Upper lobe of left lung (tissue), 6 donors: ENCODE measurements around the gene TMEM59. TPM values are rescaled to one million over a fixed set of nuclear protein-coding genes. Genes with fewer than 3 reads are reported as not detected.

Source experiments
- ATAC-seq, 2 donors: fragments of 200-7000 bp; cut with Tn5 transposase; one replicate each; pipeline ENCODE4 v1.9.1; 2022; ENCODE audit warnings: mild to moderate bottlenecking in 2 of 2, moderate library complexity in 2 of 2; ENCODE audit not compliant: low FRiP score in 2 of 2
- DNase-seq, 2 donors: peaks; one replicate each; pipeline ENCODE4 v3.0.0-alpha.2; 2019 to 2020
- H3K27ac ChIP-seq, 4 donors: fragments of 200-600 bp; sonication (generic); one replicate each; pipeline ENCODE4 v1.5.1; 2016 to 2019
- H3K27me3 ChIP-seq, 4 donors: fragments of 200-600 bp; sonication (generic); one replicate each; pipeline ENCODE4 v1.5.1; 2017 to 2019
- H3K36me3 ChIP-seq, 4 donors: fragments of 200-600 bp; sonication (generic); one replicate each; pipeline ENCODE4 v1.5.1; 2016 to 2019
- H3K4me1 ChIP-seq, 4 donors: fragments of 200-600 bp; sonication (generic); one replicate each; pipeline ENCODE4 v1.5.1; 2018 to 2019
- H3K4me3 ChIP-seq, 4 donors: fragments of 200-600 bp; sonication (generic); one replicate each; pipeline ENCODE4 v1.5.1; 2017 to 2019; ENCODE audit warnings: mild to moderate bottlenecking in 2 of 4, moderate library complexity in 1 of 4
- H3K9me3 ChIP-seq, 4 donors: fragments of 200-600 bp; sonication (generic); one replicate each; pipeline ENCODE4 v1.5.1; 2018 to 2019
- EP300 ChIP-seq, 4 donors: sonication (generic); formaldehyde crosslinking; IDR thresholded peaks; one replicate each; pipeline ENCODE4 v1.5.1; 2017; ENCODE audit warnings: antibody characterized with exemption in 4 of 4, control low read depth in 2 of 4
- POLR2A ChIP-seq, 4 donors: fragments of 450-650 bp; IDR thresholded peaks; one replicate each; pipeline ENCODE4 v1.5.1; 2016 to 2017; ENCODE audit warnings: antibody characterized with exemption in 4 of 4, mild to moderate bottlenecking in 2 of 4
- POLR2AphosphoS5 ChIP-seq, 2 donors: sonication (generic); formaldehyde crosslinking; IDR thresholded peaks; one replicate each; pipeline ENCODE4 v1.5.1; 2017; ENCODE audit warnings: antibody characterized with exemption in 2 of 2
- WGBS, 2 donors: methylation state at CpG; one replicate each; pipeline ENCODE4 v1.1.5; 2017 to 2018; 5-methylcytosine and 5-hydroxymethylcytosine counted together
- total RNA-seq, 6 donors: library from RNA; depleted of rRNA in 4 of 6; stranded (reverse); fragments of >200 nt in 4 of 6; gene quantifications; one replicate each; pipeline versions ENCODE4 v1.1.0 to v1.2.1, GENCODE V29; 2016 to 2021
- TF ChIP-seq, protein P1 (sequence below), 6 experiments: fragments of 450-650 bp in 4 of 6; fragments of 200-600 bp in 2 of 6; sonication (generic) in 2 of 6; IDR thresholded peaks; one replicate each; pipeline ENCODE4 v1.5.1; 2016 to 2019; ENCODE audit warnings: antibody characterized with exemption in 6 of 6
- donor health status: DM: no; HTN: no; CAD: no; lungs with moderate emphysema.
- donor health status: DM: no; HTN: yes; CAD: no; lungs with severe emphysema.

The TMEM59 gene
- total RNA-seq, 6 donors from 2014 or later, result 66.0 to 432 (median 263) TPM

DNA sequence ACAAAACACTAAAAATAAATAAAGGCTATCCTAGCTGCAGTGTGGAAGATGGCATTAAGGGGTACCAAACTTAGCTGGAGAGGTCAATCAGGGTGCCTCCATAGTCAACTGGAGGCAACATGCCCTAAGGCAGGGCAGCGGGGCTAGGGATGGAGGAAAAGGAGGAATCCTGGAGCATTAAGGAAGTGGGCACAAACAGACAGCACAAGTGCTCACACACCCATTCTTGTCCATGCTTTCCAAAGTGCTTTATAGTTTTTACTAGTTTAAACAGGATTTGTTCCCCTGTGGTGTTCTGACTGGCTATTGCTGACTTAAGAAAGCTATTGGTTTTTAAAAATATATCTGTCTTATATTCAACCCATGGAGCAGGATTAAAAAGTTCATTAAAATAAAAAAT is 33.8 kb upstream of the TMEM59 start:
- TF ChIP-seq, protein P1, sequence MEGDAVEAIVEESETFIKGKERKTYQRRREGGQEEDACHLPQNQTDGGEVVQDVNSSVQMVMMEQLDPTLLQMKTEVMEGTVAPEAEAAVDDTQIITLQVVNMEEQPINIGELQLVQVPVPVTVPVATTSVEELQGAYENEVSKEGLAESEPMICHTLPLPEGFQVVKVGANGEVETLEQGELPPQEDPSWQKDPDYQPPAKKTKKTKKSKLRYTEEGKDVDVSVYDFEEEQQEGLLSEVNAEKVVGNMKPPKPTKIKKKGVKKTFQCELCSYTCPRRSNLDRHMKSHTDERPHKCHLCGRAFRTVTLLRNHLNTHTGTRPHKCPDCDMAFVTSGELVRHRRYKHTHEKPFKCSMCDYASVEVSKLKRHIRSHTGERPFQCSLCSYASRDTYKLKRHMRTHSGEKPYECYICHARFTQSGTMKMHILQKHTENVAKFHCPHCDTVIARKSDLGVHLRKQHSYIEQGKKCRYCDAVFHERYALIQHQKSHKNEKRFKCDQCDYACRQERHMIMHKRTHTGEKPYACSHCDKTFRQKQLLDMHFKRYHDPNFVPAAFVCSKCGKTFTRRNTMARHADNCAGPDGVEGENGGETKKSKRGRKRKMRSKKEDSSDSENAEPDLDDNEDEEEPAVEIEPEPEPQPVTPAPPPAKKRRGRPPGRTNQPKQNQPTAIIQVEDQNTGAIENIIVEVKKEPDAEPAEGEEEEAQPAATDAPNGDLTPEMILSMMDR (IDR thresholded peaks at IDR 0.05), result no peak
- no peak for TF ChIP-seq EP300 (IDR thresholded peaks at IDR 0.05)
- Histone ChIP-seq H3K36me3 (no peaks in the 10 kb centered on the region), H3K27me3 (no peaks in the 10 kb centered on the region), H3K9me3 (no peaks in the 10 kb centered on the region), H3K4me3 (no peak overlapping the region), H3K4me1 (peaks cover 0 to under 1% (median 0%) of the 10 kb centered on the region in 4 donors), H3K27ac (no peak overlapping the region)
- ATAC-seq, result no peak
- DNase-seq, result no peak
- 94 to 100% methylated on average over 1 of the region's 1 CpG for WGBS, 2 donors

DNA sequence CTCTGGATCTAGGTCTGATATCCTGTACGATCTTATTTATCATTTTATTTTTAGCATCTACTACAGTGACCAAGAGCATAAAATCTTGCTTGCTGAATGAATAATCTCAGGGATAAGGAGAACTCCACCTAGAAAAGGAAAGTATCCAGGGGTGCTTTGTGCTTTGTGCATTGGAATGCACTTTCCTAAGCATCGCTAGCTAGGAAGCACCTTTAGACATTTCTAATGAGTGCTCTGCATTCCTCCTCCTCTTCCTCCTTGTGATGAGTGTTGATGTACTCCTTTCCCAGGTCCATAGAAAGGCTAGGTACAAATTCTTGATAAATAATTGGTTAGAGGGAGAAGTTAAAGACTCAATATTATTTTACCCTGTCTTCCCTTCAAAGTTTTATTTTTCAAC is 31.8 kb upstream of the TMEM59 start:
- H3K4me3 ChIP-seq, result no peak overlapping the region
- 84 to 91% methylated on average over 2 of the region's 2 CpGs for WGBS, 2 donors
- ATAC-seq (no peak), DNase-seq (no peak)
- H3K27ac ChIP-seq, result no peak overlapping the region
- no peaks in the 10 kb centered on the region for H3K9me3 ChIP-seq
- no peaks in the 10 kb centered on the region for H3K27me3 ChIP-seq
- peaks cover 0 to 7% (median 7%) of the 10 kb centered on the region in 4 donors for H3K4me1 ChIP-seq
- TF ChIP-seq POLR2A (IDR thresholded peaks at IDR 0.05) (no peak), POLR2AphosphoS5 (IDR thresholded peaks at IDR 0.05) (no peak), EP300 (IDR thresholded peaks at IDR 0.05) (no peak)
- TF ChIP-seq, protein P1 (IDR thresholded peaks at IDR 0.05), result no peak
- H3K36me3 ChIP-seq, result no peaks in the 10 kb centered on the region

DNA sequence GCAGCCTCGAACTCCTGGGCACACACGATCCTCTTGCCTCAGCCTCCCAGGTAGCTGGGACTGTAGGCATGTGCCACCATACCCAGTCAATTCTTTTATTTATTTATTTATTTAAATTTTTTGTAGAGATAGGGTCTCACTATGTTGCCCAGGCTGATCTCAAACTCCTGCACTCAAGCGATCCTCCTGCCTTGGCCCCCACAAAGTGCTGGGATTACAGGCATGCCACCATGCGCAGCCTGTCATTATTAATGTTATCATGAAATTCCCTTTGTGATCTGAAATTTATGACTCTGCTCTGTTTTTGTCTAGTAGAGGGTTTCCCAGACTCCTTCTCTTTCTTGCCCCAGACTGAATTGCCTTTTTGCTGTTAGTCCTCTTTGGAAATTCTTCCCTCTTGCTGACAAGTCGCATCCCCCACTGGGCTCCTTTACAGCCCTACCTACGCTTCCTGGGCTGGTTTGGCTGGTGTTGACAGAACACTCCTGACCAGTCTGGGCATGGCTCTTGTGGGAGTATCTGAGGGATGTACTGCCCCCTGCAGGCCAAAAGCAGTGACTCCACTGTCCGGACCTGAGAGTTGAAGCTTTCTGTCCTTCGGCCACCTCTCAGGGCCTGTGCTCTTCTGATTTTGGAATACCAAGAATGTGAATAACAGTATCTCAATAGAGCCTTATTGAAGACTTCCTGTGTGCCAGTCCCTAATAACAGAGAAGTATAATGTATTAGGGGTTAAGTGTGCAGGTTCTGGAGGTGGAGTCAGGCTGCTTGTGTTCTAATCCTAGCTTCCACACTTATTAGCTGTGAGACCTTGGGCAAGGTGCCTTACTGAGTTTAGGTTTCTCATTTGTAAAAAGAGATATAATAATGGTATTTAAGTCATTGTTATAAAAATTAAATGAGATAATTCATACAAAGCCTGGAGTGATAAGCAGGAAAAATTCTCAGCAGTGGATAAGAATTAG is 28.6 kb upstream of the TMEM59 start:
- no peaks in the 10 kb centered on the region for H3K36me3 ChIP-seq
- peak; percentile 89 to 94 for ATAC-seq
- H3K27ac ChIP-seq, result no peak overlapping the region
- peaks cover 0 to 7% (median 7%) of the 10 kb centered on the region in 4 donors for H3K4me1 ChIP-seq
- H3K9me3 ChIP-seq, result no peaks in the 10 kb centered on the region
- 82 to 83% methylated on average over 8 of the region's 8 CpGs for WGBS, 2 donors
- H3K4me3 ChIP-seq, result no peak overlapping the region
- TF ChIP-seq POLR2A (IDR thresholded peaks at IDR 0.05) (no peak), POLR2AphosphoS5 (IDR thresholded peaks at IDR 0.05) (no peak), EP300 (IDR thresholded peaks at IDR 0.05) (no peak)
- TF ChIP-seq, protein P1 (IDR thresholded peaks at IDR 0.05), result peak; percentile 68 to 77 (median 74)
- DNase-seq, result peak in 1 of 2 donors; percentile 88
- no peaks in the 10 kb centered on the region for H3K27me3 ChIP-seq

- TF ChIP-seq, protein P1 (IDR thresholded peaks at IDR 0.05), result no peak
- TF ChIP-seq POLR2AphosphoS5 (IDR thresholded peaks at IDR 0.05), result no peak
- no peak for TF ChIP-seq EP300 (IDR thresholded peaks at IDR 0.05)
- no peak for TF ChIP-seq POLR2A (IDR thresholded peaks at IDR 0.05)
- H3K36me3 ChIP-seq, result no peaks in the 10 kb centered on the region
- H3K27ac ChIP-seq, result no peak overlapping the region
- WGBS, 2 donors, result 74 to 80% methylated on average over 2 of the region's 2 CpGs
- no peaks in the 10 kb centered on the region for H3K27me3 ChIP-seq
- DNase-seq, result no peak
- no peak for ATAC-seq
- no peak overlapping the region for H3K4me3 ChIP-seq
- H3K4me1 ChIP-seq, result peaks cover 0 to 7% (median 7%) of the 10 kb centered on the region in 4 donors
- no peaks in the 10 kb centered on the region for H3K9me3 ChIP-seq
Observed at GRCh38 chr1:54080598-54081049, 27.6 kb upstream of the TMEM59 start.
